Vagina (tissue), 2 donors: Measurements from ENCODE around the gene SMIM1. TPM values are rescaled to one million over a fixed set of nuclear protein-coding genes. Genes with fewer than 3 reads are reported as not detected.
"Not testable (repeated sequence)": the region's sequence is repeated elsewhere in the genome, so short reads cannot be mapped to it uniquely, and the experiment has no call there.

ENCODE experiments used
- DNase-seq, 2 donors: peaks; one replicate each; pipeline ENCODE4 v3.0.0-alpha.2; 2017; ENCODE audit errors: extremely low spot score in 2 of 2
- H3K27ac ChIP-seq: fragments of 200-600 bp; sonication (generic); one replicate; pipeline ENCODE4 v1.5.1; 2019
- H3K27me3 ChIP-seq: fragments of 200-600 bp; sonication (generic); one replicate; pipeline ENCODE4 v1.5.1; 2019
- H3K36me3 ChIP-seq, 2 donors: fragments of 200-600 bp; sonication (generic); one replicate each; pipeline ENCODE4 v1.5.1; 2017 to 2019
- H3K4me1 ChIP-seq: fragments of 200-600 bp; sonication (generic); one replicate; pipeline ENCODE4 v1.5.1; 2019
- H3K4me3 ChIP-seq, 2 donors: fragments of 200-600 bp; sonication (generic); 1 replicate in 1 of 2; 2 replicates in 1 of 2; pipeline ENCODE4 v1.5.1; 2016 to 2019
- H3K9me3 ChIP-seq: fragments of 200-600 bp; sonication (generic); one replicate; pipeline ENCODE4 v1.5.1; 2019
- CTCF ChIP-seq, 3 experiments: fragments of 450-650 bp in 2 of 3; fragments of 200-600 bp in 1 of 3; sonication (generic) in 1 of 3; IDR thresholded peaks; one replicate each; pipeline ENCODE4 v1.5.1; 2017 to 2019; ENCODE audit warnings: antibody characterized with exemption in 3 of 3, mild to moderate bottlenecking in 2 of 3, moderate library complexity in 2 of 3
- POLR2A ChIP-seq, 2 donors: fragments of 450-650 bp; IDR thresholded peaks; one replicate each; pipeline ENCODE4 v1.6.1; 2017; ENCODE audit warnings: antibody characterized with exemption in 2 of 2, mild to moderate bottlenecking in 2 of 2, moderate library complexity in 2 of 2
- POLR2AphosphoS5 ChIP-seq, 2 donors: sonication (generic); formaldehyde crosslinking; IDR thresholded peaks; one replicate each; pipeline ENCODE4 v1.9.0; 2017; ENCODE audit warnings: antibody characterized with exemption in 2 of 2, mild to moderate bottlenecking in 2 of 2, low read depth in 1 of 2; ENCODE audit not compliant: insufficient read depth in 1 of 2
- intact Hi-C: fragments of 100-400 bp; cut with DNase I; formaldehyde crosslinking; loops from one replicate; pipeline ENCODE4 v1.15.1; 2023
- total RNA-seq: library from RNA; depleted of rRNA; stranded (reverse); fragments of >200 nt; gene quantifications from one replicate; pipeline ENCODE4 v1.2.3, GENCODE V29; 2016

The SMIM1 gene
- total RNA-seq, 1 donor from 2014 or later = not detected

DNA sequence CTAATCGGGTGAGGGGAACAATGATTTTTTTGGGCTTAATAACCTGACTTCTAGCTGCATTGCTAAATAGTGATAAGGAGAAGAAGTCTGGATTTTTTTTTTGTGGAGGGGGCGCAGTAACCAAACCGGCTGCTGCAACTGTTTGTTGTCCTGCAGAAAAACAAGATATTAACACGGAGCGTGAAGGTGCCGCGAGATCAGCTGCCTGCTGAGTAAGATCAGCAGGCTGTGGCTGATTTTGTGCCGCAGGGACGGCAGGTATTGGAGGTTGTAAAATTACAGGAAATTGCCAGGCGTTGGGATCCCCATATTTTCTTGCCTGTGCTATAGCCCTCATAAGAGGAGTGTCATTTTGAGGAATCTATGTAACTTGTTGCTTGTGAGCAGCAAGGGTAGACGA is 32.5 kb downstream of the SMIM1 start:
- Histone ChIP-seq H3K27me3 (no peaks in the 10 kb centered on the region), H3K27ac (no peak overlapping the region), H3K9me3 (no peaks in the 10 kb centered on the region), H3K36me3 (no peaks in the 10 kb centered on the region), H3K4me1 (no peaks in the 10 kb centered on the region), H3K4me3 (no peak overlapping the region)
- DNase-seq = no peak
- no peak for TF ChIP-seq POLR2AphosphoS5 (IDR thresholded peaks at IDR 0.05; ENCODE audit: insufficient read depth in 1 of 2, low read depth in 1 of 2)
- TF ChIP-seq CTCF (IDR thresholded peaks at IDR 0.05) = no peak
- no peak for TF ChIP-seq POLR2A (IDR thresholded peaks at IDR 0.05)
- intact Hi-C loops = no loop called here

DNA sequence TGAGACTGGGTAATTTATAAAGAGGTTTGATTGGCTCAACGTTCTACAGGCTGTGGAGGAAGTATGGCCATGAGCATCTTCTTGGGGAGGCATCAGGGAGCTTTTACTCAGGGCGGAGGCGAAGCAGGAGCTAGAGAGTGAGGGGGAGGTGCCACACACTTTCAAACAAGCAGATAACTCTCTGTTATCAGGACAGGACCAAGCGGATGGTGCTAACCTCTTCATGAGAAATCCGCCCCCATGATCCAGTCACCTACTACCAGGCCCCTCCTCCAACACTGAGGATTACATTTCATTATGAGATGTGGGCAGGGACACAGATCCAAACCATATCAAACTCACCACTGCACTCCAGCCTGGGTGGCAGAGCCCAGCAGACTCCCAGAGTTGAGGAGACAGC is 35.2 kb downstream of the SMIM1 start:
- DNase-seq = no peak
- no peak overlapping the region for H3K27ac ChIP-seq
- H3K4me1 ChIP-seq = no peaks in the 10 kb centered on the region
- H3K4me3 ChIP-seq = no peak overlapping the region
- intact Hi-C loops = no loop called here
- H3K9me3 ChIP-seq = no peaks in the 10 kb centered on the region
- H3K36me3 ChIP-seq = no peaks in the 10 kb centered on the region
- H3K27me3 ChIP-seq = no peaks in the 10 kb centered on the region
- TF ChIP-seq POLR2AphosphoS5 (IDR thresholded peaks at IDR 0.05; ENCODE audit: insufficient read depth in 1 of 2, low read depth in 1 of 2) (no peak), CTCF (IDR thresholded peaks at IDR 0.05) (no peak), POLR2A (IDR thresholded peaks at IDR 0.05) (no peak)

- intact Hi-C loops = no loop called here
- Histone ChIP-seq H3K4me1 (no peaks in the 10 kb centered on the region), H3K9me3 (no peaks in the 10 kb centered on the region), H3K27me3 (no peaks in the 10 kb centered on the region), H3K27ac (no peak overlapping the region), H3K4me3 (no peak overlapping the region), H3K36me3 (peaks cover 0 to 6% of the 10 kb centered on the region in 2 donors)
- TF ChIP-seq POLR2AphosphoS5 (IDR thresholded peaks at IDR 0.05; ENCODE audit: insufficient read depth in 1 of 2, low read depth in 1 of 2) = no peak
- no peak for TF ChIP-seq CTCF (IDR thresholded peaks at IDR 0.05)
- no peak for TF ChIP-seq POLR2A (IDR thresholded peaks at IDR 0.05)
- no peak for DNase-seq
Measured at GRCh38 chr1:3809680-3810079, 37.1 kb downstream of the SMIM1 start.

- H3K4me1 ChIP-seq = not testable (repeated sequence)
Measured at GRCh38 chr1:3810149-3810761, 37.7 kb downstream of the SMIM1 start.

DNA sequence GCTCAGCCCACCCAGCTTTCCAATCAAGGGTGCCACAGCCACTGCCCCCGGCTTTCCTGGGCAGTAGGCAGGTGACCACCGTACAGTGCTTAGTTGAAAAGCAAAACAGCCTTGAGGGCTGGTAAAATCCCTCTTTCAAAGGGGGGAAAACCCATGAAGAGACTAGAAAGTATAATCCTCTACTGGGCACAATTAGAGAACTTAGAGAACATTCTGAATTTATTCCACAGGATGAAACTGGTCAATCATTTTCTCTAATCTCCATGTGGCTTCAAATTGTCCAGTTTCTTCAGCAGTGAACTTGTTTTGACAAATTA is 39.0 kb downstream of the SMIM1 start:
- intact Hi-C loops = no loop called here
- H3K4me1 ChIP-seq = no peaks in the 10 kb centered on the region
- DNase-seq = no peak
- H3K36me3 ChIP-seq = peaks cover 0 to 21% of the 10 kb centered on the region in 2 donors
- no peaks in the 10 kb centered on the region for H3K27me3 ChIP-seq
- TF ChIP-seq CTCF (IDR thresholded peaks at IDR 0.05) (no peak), POLR2A (IDR thresholded peaks at IDR 0.05) (no peak), POLR2AphosphoS5 (IDR thresholded peaks at IDR 0.05; ENCODE audit: insufficient read depth in 1 of 2, low read depth in 1 of 2) (no peak)
- H3K27ac ChIP-seq = no peak overlapping the region
- no peaks in the 10 kb centered on the region for H3K9me3 ChIP-seq
- H3K4me3 ChIP-seq = no peak overlapping the region

More at GRCh38 chr1:3810149-3810761, 37.7 kb downstream of the SMIM1 start:
- H3K36me3 ChIP-seq = peaks cover 0 to 12% of the 10 kb centered on the region in 2 donors
- DNase-seq, H3K27ac ChIP-seq, H3K27me3 ChIP-seq, intact Hi-C loops, H3K9me3 ChIP-seq, H3K4me3 ChIP-seq: not testable (repeated sequence)
